H1 (cell line): ENCODE results near the gene FMO4. TPM values are rescaled to one million over a fixed set of nuclear protein-coding genes. Genes with fewer than 3 reads are reported as not detected.

Experiments
- CTCF ChIA-PET: fragments of 300-600 bp; sonication (Branson Sonifier 250); formaldehyde crosslinking; loops from one replicate; lab custom pipeline; 2021; ENCODE audit not compliant: partially characterized antibody; lab: Charles Lee
- POLR2A ChIA-PET: fragments of 300-600 bp; sonication (Branson Sonifier 250); formaldehyde crosslinking; loops from one replicate; lab custom pipeline; 2021; ENCODE audit warnings: inconsistent platforms; ENCODE audit not compliant: partially characterized antibody; lab: Charles Lee
- DNase-seq, 2 experiments: peaks; one replicate each; pipeline versions ENCODE4 v3.0.0 to v3.0.0-alpha.2; 2010 to 2022; ENCODE audit warnings: low spot score in 2 of 2, low read depth in 1 of 2, mixed read lengths in 1 of 2
- FAIRE-seq: peaks from 2 replicates; lab custom pipeline; 2011; peaks lifted over from hg19 to GRCh38; lab: Jason Lieb, UNC
- H2AFZ ChIP-seq: 2 replicates; pipeline ENCODE4 v1.8.1; 2012; ENCODE audit warnings: low read length, inconsistent platforms
- H2AK5ac ChIP-seq: 2 replicates; pipeline ENCODE4 v1.6.1; 2013; ENCODE audit warnings: low read depth, low read length
- H2BK120ac ChIP-seq: replicated peaks from 2 replicates; pipeline ENCODE3; 2013; ENCODE audit warnings: low read depth, low read length, inconsistent platforms
- H2BK12ac ChIP-seq: 2 replicates; pipeline ENCODE4 v1.6.1; 2013; ENCODE audit warnings: low read depth, low read length
- H2BK15ac ChIP-seq: 2 replicates; pipeline ENCODE4 v1.6.1; 2013; ENCODE audit warnings: low read length
- H2BK20ac ChIP-seq: 2 replicates; pipeline ENCODE4 v1.6.1; 2013; ENCODE audit warnings: low read length
- H2BK5ac ChIP-seq: 2 replicates; pipeline ENCODE4 v1.6.1; 2013; ENCODE audit warnings: low read depth, low read length
- H3K14ac ChIP-seq: 2 replicates; pipeline ENCODE4 v1.6.1; 2013; ENCODE audit warnings: inconsistent platforms; ENCODE audit not compliant: insufficient read length
- H3K18ac ChIP-seq: 2 replicates; pipeline ENCODE4 v1.6.1; 2013; ENCODE audit warnings: low read length; ENCODE audit errors: extremely low read depth
- H3K23ac ChIP-seq: 2 replicates; pipeline ENCODE4 v1.6.1; 2013; ENCODE audit warnings: inconsistent platforms; ENCODE audit not compliant: insufficient read length
- H3K23me2 ChIP-seq: 2 replicates; pipeline ENCODE4 v1.6.1; 2013; ENCODE audit warnings: low read depth, low read length
- H3K27ac ChIP-seq: 2 replicates; pipeline ENCODE4 v1.6.1; 2011; ENCODE audit warnings: low read depth, low read length, inconsistent platforms
- H3K27me3 ChIP-seq, 4 experiments: replicated peaks in 1 of 4; 1 replicate in 1 of 4; 2 replicates in 3 of 4; pipeline versions ENCODE4 v1.6.1 to v1.8.1; 2011 to 2013; ENCODE audit warnings: low read length in 3 of 4, mild to moderate bottlenecking in 3 of 4, inconsistent platforms in 2 of 4, mixed read lengths in 2 of 4, moderate library complexity in 1 of 4; ENCODE audit not compliant: control insufficient read depth in 3 of 4, insufficient read depth in 3 of 4; ENCODE audit errors: extremely low read depth in 1 of 4
- H3K36me3 ChIP-seq, 4 experiments: 2 replicates each; pipeline versions ENCODE4 v1.6.1 to v1.8.1; 2011 to 2013; ENCODE audit warnings: mild to moderate bottlenecking in 4 of 4, low read length in 3 of 4, moderate library complexity in 2 of 4, control low read depth in 1 of 4, inconsistent platforms in 1 of 4; ENCODE audit not compliant: insufficient read depth in 4 of 4, control insufficient read depth in 2 of 4
- H3K4ac ChIP-seq: replicated peaks from 2 replicates; pipeline ENCODE3; 2013; ENCODE audit warnings: low read length, low read depth, mixed read lengths, inconsistent platforms; ENCODE audit not compliant: insufficient read length
- H3K4me1 ChIP-seq, 4 experiments: replicated peaks in 1 of 4; 1 replicate in 1 of 4; 2 replicates in 3 of 4; pipeline versions ENCODE4 v1.6.1 to v1.8.1; 2011 to 2013; ENCODE audit warnings: low read length in 3 of 4, inconsistent platforms in 2 of 4, mixed read lengths in 1 of 4; ENCODE audit not compliant: insufficient read depth in 4 of 4, control insufficient read depth in 3 of 4
- H3K4me2 ChIP-seq, 2 experiments: 2 replicates each; pipeline versions ENCODE4 v1.6.1 to v1.8.1; 2011 to 2013; ENCODE audit warnings: low read depth in 2 of 2, low read length in 2 of 2, control low read depth in 1 of 2, inconsistent platforms in 1 of 2, mild to moderate bottlenecking in 1 of 2; ENCODE audit not compliant: insufficient read depth in 1 of 2
- H3K4me3 ChIP-seq, 4 experiments: fragments of 200-600, 300-600 bp in 1 of 4; sonication (generic), shearing (Covaris generic), sonication (Bioruptor Twin) in 1 of 4; 2 replicates each; pipeline versions ENCODE4 v1.5.1 to v1.8.1; 2011 to 2016; ENCODE audit warnings: low read length in 4 of 4, low read depth in 3 of 4, control low read depth in 2 of 4, inconsistent platforms in 2 of 4, mild to moderate bottlenecking in 2 of 4, mixed read lengths in 1 of 4, moderate library complexity in 1 of 4; ENCODE audit not compliant: insufficient read depth in 2 of 4; ENCODE audit errors: extremely low read depth in 1 of 4
- H3K56ac ChIP-seq: replicated peaks from 2 replicates; pipeline ENCODE3; 2013; ENCODE audit warnings: low read depth, mild to moderate bottlenecking, mixed read lengths, low read length, inconsistent platforms; ENCODE audit not compliant: insufficient read length
- H3K79me1 ChIP-seq: 2 replicates; pipeline ENCODE4 v1.6.1; 2013; ENCODE audit warnings: low read depth, low read length, control low read depth
- H3K79me2 ChIP-seq, 2 experiments: 2 replicates each; pipeline versions ENCODE4 v1.6.1 to v1.8.1; 2012 to 2013; ENCODE audit warnings: low read length in 2 of 2, mild to moderate bottlenecking in 2 of 2, inconsistent platforms in 1 of 2; ENCODE audit not compliant: insufficient read depth in 2 of 2, control insufficient read depth in 1 of 2
- H3K9ac ChIP-seq, 4 experiments: replicated peaks in 1 of 4; 1 replicate in 1 of 4; 2 replicates in 3 of 4; pipeline versions ENCODE4 v1.6.1 to v1.8.1; 2011 to 2013; ENCODE audit warnings: low read depth in 3 of 4, low read length in 3 of 4, control low read depth in 2 of 4, mild to moderate bottlenecking in 2 of 4, moderate library complexity in 2 of 4, inconsistent platforms in 1 of 4; ENCODE audit errors: extremely low read depth in 1 of 4
- H3K9me3 ChIP-seq, 2 experiments: 2 replicates each; pipeline versions ENCODE4 v1.6.1 to v1.8.1; 2012 to 2013; ENCODE audit warnings: mild to moderate bottlenecking in 2 of 2, moderate library complexity in 2 of 2, control low read depth in 1 of 2, inconsistent platforms in 1 of 2, low read depth in 1 of 2, low read length in 1 of 2, mixed read lengths in 1 of 2; ENCODE audit not compliant: insufficient read depth in 2 of 2
- H4K20me1 ChIP-seq, 2 experiments: replicated peaks in 1 of 2; 2 replicates each; pipeline versions ENCODE3 to v1.8.1; 2011 to 2013; ENCODE audit warnings: inconsistent platforms in 2 of 2, low read length in 2 of 2, mild to moderate bottlenecking in 1 of 2; ENCODE audit not compliant: insufficient read depth in 2 of 2, control insufficient read depth in 1 of 2
- H4K5ac ChIP-seq: 2 replicates; pipeline ENCODE4 v1.6.1; 2013; ENCODE audit warnings: low read length, low read depth, mixed read lengths, inconsistent platforms; ENCODE audit not compliant: insufficient read length
- H4K8ac ChIP-seq: 2 replicates; pipeline ENCODE4 v1.8.0; 2013; ENCODE audit warnings: mild to moderate bottlenecking, moderate library complexity, low read length, inconsistent platforms; ENCODE audit not compliant: insufficient read depth; ENCODE audit errors: extremely low read depth
- H4K91ac ChIP-seq: replicated peaks from 2 replicates; pipeline ENCODE3; 2013; ENCODE audit warnings: low read length, mixed read lengths, inconsistent platforms; ENCODE audit not compliant: insufficient read length
- CBX8 ChIP-seq: fragments of 300-800, 300-1000 bp; sonication (generic); IDR thresholded peaks from 2 replicates; pipeline ENCODE4 v1.7.1; 2016; ENCODE audit warnings: low read depth, low read length, borderline replicate concordance
- CREB1 ChIP-seq: IDR thresholded peaks from 2 replicates; pipeline ENCODE4 v1.6.1; 2012; ENCODE audit warnings: inconsistent platforms
- EZH2 ChIP-seq: fragments of 200-600 bp; sonication (generic); IDR thresholded peaks from 2 replicates; pipeline ENCODE4 v1.7.1; 2012; ENCODE audit warnings: low read depth, mild to moderate bottlenecking, moderate library complexity, low read length, inconsistent platforms; ENCODE audit not compliant: severe bottlenecking
- JUND ChIP-seq: IDR thresholded peaks from 2 replicates; pipeline ENCODE4 v1.6.1; 2011; ENCODE audit warnings: mild to moderate bottlenecking, improper control_type of control experiment, low read length
- NRF1 ChIP-seq: IDR thresholded peaks from 2 replicates; pipeline ENCODE4 v1.6.1; 2011; ENCODE audit warnings: mild to moderate bottlenecking, low read depth, low read length, improper control_type of control experiment
- POLR2A ChIP-seq, 2 experiments: IDR thresholded peaks; 1 replicate in 1 of 2; 2 replicates in 1 of 2; pipeline ENCODE4 v1.6.1; 2011; ENCODE audit warnings: low read depth in 2 of 2, low read length in 2 of 2, mild to moderate bottlenecking in 2 of 2; ENCODE audit errors: control extremely low read depth in 1 of 2
- POLR2AphosphoS5 ChIP-seq: IDR thresholded peaks from 2 replicates; pipeline ENCODE4 v1.6.1; 2011; ENCODE audit warnings: low read depth, low read length
- POU5F1 ChIP-seq: IDR thresholded peaks from 2 replicates; pipeline ENCODE4 v1.6.1; 2011; ENCODE audit warnings: low read depth, mild to moderate bottlenecking, low read length, moderate library complexity
- RAD21 ChIP-seq, 2 experiments: IDR thresholded peaks in 1 of 2; conservative IDR thresholded peaks in 1 of 2; 2 replicates each; pipeline ENCODE4 v1.6.1; 2011; ENCODE audit warnings: low read depth in 2 of 2, low read length in 2 of 2, improper control_type of control experiment in 1 of 2, inconsistent platforms in 1 of 2, mild to moderate bottlenecking in 1 of 2, moderate library complexity in 1 of 2
- SIX5 ChIP-seq: IDR thresholded peaks from 2 replicates; pipeline ENCODE4 v1.6.1; 2011; ENCODE audit warnings: mild to moderate bottlenecking, low read depth, low read length
- SP1 ChIP-seq: IDR thresholded peaks from 2 replicates; pipeline ENCODE4 v1.6.1; 2011; ENCODE audit warnings: low read depth, low read length
- SRF ChIP-seq: IDR thresholded peaks from 2 replicates; pipeline ENCODE4 v1.6.1; 2011; ENCODE audit warnings: mild to moderate bottlenecking, low read depth, low read length, moderate library complexity
- TEAD4 ChIP-seq: IDR thresholded peaks from 2 replicates; pipeline ENCODE4 v1.6.1; 2012; ENCODE audit warnings: low read depth, low read length, inconsistent platforms, mixed read lengths
- ZNF274 ChIP-seq: IDR thresholded peaks from 2 replicates; pipeline ENCODE4 v1.7.0; 2012; ENCODE audit warnings: low read length, borderline replicate concordance; ENCODE audit errors: extremely low read depth
- WGBS, 2 experiments: shearing (Covaris generic) in 1 of 2; methylation state at CpG; one replicate each; pipeline versions ENCODE4 v1.1.6 to v1.1.7; 2013 to 2015; ENCODE audit warnings: low lambda C conversion rate in 2 of 2, mixed read lengths in 2 of 2, inconsistent platforms in 1 of 2, low coverage in 1 of 2, missing lambda C conversion rate in 1 of 2; ENCODE audit not compliant: insufficient replicate concordance in 2 of 2, insufficient coverage in 1 of 2, insufficient read length in 1 of 2; ENCODE audit errors: extremely low coverage in 1 of 2, missing lambda C conversion rate in 1 of 2; 5-methylcytosine and 5-hydroxymethylcytosine counted together
- polyA plus RNA-seq, 7 experiments: library from polyadenylated mRNA; depleted of rRNA in 3 of 7; stranded (reverse) in 5 of 7; unstranded in 2 of 7; fragments of >200 nt in 5 of 7; fragments of 200-250 nt in 2 of 7; gene quantifications; 1 replicate in 5 of 7; 2 replicates in 1 of 7; 4 replicates in 1 of 7; pipeline versions ENCODE4 v1.2.1 to v1.2.3, GENCODE V29; 2011 to 2013; ENCODE audit warnings: missing spikeins in 2 of 7, mixed read lengths in 2 of 7
- total RNA-seq: library from RNA; stranded (reverse); fragmentation: NEBNext Ultra II Directional; extraction: Animal tissue kit (Norgen Biotek cat#: 25700); gene quantifications from 2 replicates; pipeline ENCODE4 v1.2.1, GENCODE V29; 2021

Gene FMO4
- total and polyA plus RNA-seq, 2 of the 8 experiments (the other 6 are each of a cell fraction or from before 2014, with no cell fraction given): 1.5 to 2.3 TPM

DNA sequence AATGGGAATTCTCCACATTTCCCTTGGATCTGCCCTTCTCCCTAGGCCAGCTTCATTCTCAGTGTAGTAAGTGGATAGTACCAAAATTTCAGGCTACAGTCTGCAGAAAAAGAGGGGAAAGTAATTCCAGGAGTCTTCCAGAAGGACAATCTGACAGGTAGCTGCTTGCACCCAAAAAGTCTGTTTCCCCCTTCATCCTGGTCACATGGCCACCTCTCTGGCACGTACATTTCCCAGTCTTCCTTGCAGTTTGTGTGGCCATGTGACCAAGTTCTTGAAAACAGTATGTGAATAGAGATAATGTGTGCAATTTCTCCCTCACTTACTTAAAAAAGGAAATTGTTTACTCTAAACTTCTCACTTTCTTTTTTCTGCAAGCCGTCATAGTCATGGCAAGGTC is 14.6 kb upstream of the FMO4 start:
- Histone ChIP-seq H4K91ac (peak overlapping the region; percentile 100), H3K23me2 (no peaks in the 10 kb centered on the region), H3K9me3 (no peaks in the 10 kb centered on the region), H3K9ac (0 out of 7 replicates have a peak overlapping the region, but pooled peaks of 1 of the 4 experiments have one; percentile 14), H2AK5ac (peak overlapping the region; percentile 99), H3K18ac (peak overlapping the region; percentile 92; the same call in 1 of the 2 replicates), H3K4me2 (peak overlapping the region; percentile 20 to 30; a peak in 1 of 4 replicates), H4K5ac (peak overlapping the region; percentile 49), H2BK120ac (peak overlapping the region; percentile 89), H3K36me3 (no peaks in the 10 kb centered on the region), H4K20me1 (no peaks in the 10 kb centered on the region), H3K79me1 (no peaks in the 10 kb centered on the region), H2BK20ac (peak overlapping the region; percentile 95), H3K4me3 (no peak overlapping the region; a peak in 1 of 8 replicates), H2BK12ac (peak overlapping the region; percentile 92), H3K27ac (peak overlapping the region; percentile 56), H3K79me2 (no peaks in the 10 kb centered on the region), H2BK15ac (no peak overlapping the region), H3K4me1 (peaks cover 5 to 30% (median 16%) of the 10 kb centered on the region in 4 experiments; a peak in 6 of 7 replicates), H3K27me3 (no peaks in the 10 kb centered on the region), H2AFZ (no peak overlapping the region), H4K8ac (no peak overlapping the region), H2BK5ac (peak overlapping the region; percentile 100), H3K14ac (no peak overlapping the region), H3K56ac (peak overlapping the region; percentile 12), H3K4ac (peak overlapping the region; percentile 99), H3K23ac (no peak overlapping the region)
- ChIA-PET CTCF (interaction anchor here (0.6 to 6.0 kb wide), 5 partner anchors 9 to 280 kb away, joined by 3 to 45 read pairs (median 3); partner anchors contain the start of gene FMO4), POLR2A (interaction anchor here (1.0 to 2.8 kb wide), 3 partner anchors 9 to 40 kb away, joined by 3 to 9 read pairs (median 5); partner anchors contain the start of gene FMO4)
- FAIRE-seq: no peak
- WGBS, 2 experiments: 72% methylated on average over 2 of the region's 2 CpGs; no CpG with 5 or more reads in 1 of the 2 experiments
- no peak for DNase-seq
- TF ChIP-seq POLR2AphosphoS5 (no peak), POU5F1 (no peak), CBX8 (no peak), SRF (no peak), SP1 (no peak), JUND (no peak), POLR2A (IDR thresholded peaks at IDR 0.05; ENCODE audit: control extremely low read depth in 1 of 2, low read depth in 2 of 2, low read length in 2 of 2) (no peak), NRF1 (no peak), EZH2 (no peak), CREB1 (no peak), ZNF274 (no peak), SIX5 (no peak), RAD21 (IDR thresholded peaks at IDR 0.05 in 1 of 2, conservative IDR thresholded peaks at IDR 0.05 in 1 of 2; ENCODE audit: low read depth in 2 of 2, low read length in 2 of 2) (no peak), TEAD4 (no peak)
